Measurements from ENCODE around the gene TMEM143. TPM values are rescaled to one million over a fixed set of nuclear protein-coding genes. Genes with fewer than 3 reads are reported as not detected.

The TMEM143 gene
- total RNA-seq, 1 experiment from 2014 or later = 15.2 TPM

- H3K9me3 ChIP-seq (ENCODE audit: control insufficient read depth, low read depth, low read length) = no peaks in the 10 kb centered on the region
- H3K79me1 ChIP-seq (ENCODE audit: insufficient read depth, low read depth, low read length, poor library complexity, severe bottlenecking) = no peaks in the 10 kb centered on the region
- Mint-ChIP-seq H3K4me1 (peaks cover 40 to 57% of the 10 kb centered on the region in 2 experiments), H3K27ac (peak overlapping the region; percentile 98 to 99 (median 98)), H3K4me3 (peak overlapping the region; percentile 81 to 91), H3K27me3 (ENCODE audit: low read depth) (peaks cover 16% of the 10 kb centered on the region), H3K36me3 (ENCODE audit: insufficient read depth in 1 of 3, low read depth in 3 of 3) (no peaks in the 10 kb centered on the region; a peak in 1 of 7 replicates), H3K9me3 (no peaks in the 10 kb centered on the region)
- no peak overlapping the region for H4K8ac ChIP-seq (replicated peaks; ENCODE audit: insufficient read length, low read depth, low read length)
- no peak overlapping the region for H2AK5ac ChIP-seq (ENCODE audit: insufficient read length, low read length)
- no peak overlapping the region for H3K4ac ChIP-seq (ENCODE audit: low read depth, low read length)
- no peak overlapping the region for H2BK20ac ChIP-seq (ENCODE audit: low read depth, low read length, poor library complexity, severe bottlenecking)
- no peak overlapping the region for H4K91ac ChIP-seq (ENCODE audit: insufficient read length, low read depth, low read length)
- H3K56ac ChIP-seq (ENCODE audit: insufficient read length, low read depth, low read length) = no peak overlapping the region
- H2BK5ac ChIP-seq (ENCODE audit: insufficient read length, low read length) = no peak overlapping the region
- peak overlapping the region; percentile 90 for H3K14ac ChIP-seq (ENCODE audit: insufficient read depth, low read length)
- H3K23ac ChIP-seq (ENCODE audit: insufficient read length, low read depth, low read length) = no peak overlapping the region
- no peak overlapping the region for H3K27ac ChIP-seq (ENCODE audit: insufficient read length, low read depth, low read length)
- no peak overlapping the region for H2BK120ac ChIP-seq (ENCODE audit: low read depth, low read length, poor library complexity, severe bottlenecking)
- H2BK15ac ChIP-seq (ENCODE audit: low read depth, low read length) = no peak overlapping the region
- WGBS (ENCODE audit: extremely low coverage, insufficient read length, low lambda C conversion rate) = no CpG with 5 or more reads among the region's 22 CpGs
- peaks cover 11% of the 10 kb centered on the region for H3K23me2 ChIP-seq (ENCODE audit: insufficient read length, low read depth, low read length, poor library complexity, severe bottlenecking)
- peak overlapping the region; percentile 78 for H3K18ac ChIP-seq (ENCODE audit: insufficient read length, low read depth, low read length)
- no peak overlapping the region for H3T11ph ChIP-seq (ENCODE audit: low read length)
- TF ChIP-seq CTCF (conservative IDR thresholded peaks at IDR 0.05) = no peak
- no peaks in the 10 kb centered on the region for H4K20me1 ChIP-seq (ENCODE audit: control insufficient read depth, insufficient read depth, insufficient read length)
- peak; percentile 100 for DNase-seq
- no peaks in the 10 kb centered on the region for H3K79me2 ChIP-seq (ENCODE audit: insufficient read depth, low read length)
- peak overlapping the region; percentile 68 for H3K9ac ChIP-seq (ENCODE audit: extremely low read depth, insufficient read length, low read length)
- H3K27me3 ChIP-seq (ENCODE audit: insufficient read depth, low read length) = no peaks in the 10 kb centered on the region
- no peaks in the 10 kb centered on the region for H3K4me1 ChIP-seq (ENCODE audit: insufficient read depth, low read length)
- peak overlapping the region; percentile 53 for H3K4me2 ChIP-seq (ENCODE audit: insufficient read depth, insufficient read length, low read length)
- no peak overlapping the region for H2AFZ ChIP-seq (ENCODE audit: low read length)
- no peak overlapping the region for H2BK12ac ChIP-seq (ENCODE audit: insufficient read length, low read depth, low read length)
- H4K5ac ChIP-seq (ENCODE audit: insufficient read length, low read depth, low read length) = no peak overlapping the region
These were observed 42.4 kb downstream of the TMEM143 start for GRCh38 chr19:48321372-48321621.
